Tibial nerve (tissue), 4 donors: ENCODE data around the gene PTGES3.

Experiments
- EP300 ChIP-seq, 2 donors: sonication (generic); formaldehyde crosslinking; IDR thresholded peaks; one replicate each; pipeline ENCODE4 v1.6.1; 2017; ENCODE audit warnings: antibody characterized with exemption in 2 of 2, mild to moderate bottlenecking in 1 of 2
- TF ChIP-seq, protein P1 (sequence below), 5 experiments: fragments of 200-600 bp in 3 of 5; fragments of 450-650 bp in 2 of 5; sonication (generic) in 3 of 5; IDR thresholded peaks; one replicate each; pipeline ENCODE4 v1.5.1; 2016 to 2019; ENCODE audit warnings: antibody characterized with exemption in 5 of 5, mild to moderate bottlenecking in 3 of 5, moderate library complexity in 2 of 5

DNA sequence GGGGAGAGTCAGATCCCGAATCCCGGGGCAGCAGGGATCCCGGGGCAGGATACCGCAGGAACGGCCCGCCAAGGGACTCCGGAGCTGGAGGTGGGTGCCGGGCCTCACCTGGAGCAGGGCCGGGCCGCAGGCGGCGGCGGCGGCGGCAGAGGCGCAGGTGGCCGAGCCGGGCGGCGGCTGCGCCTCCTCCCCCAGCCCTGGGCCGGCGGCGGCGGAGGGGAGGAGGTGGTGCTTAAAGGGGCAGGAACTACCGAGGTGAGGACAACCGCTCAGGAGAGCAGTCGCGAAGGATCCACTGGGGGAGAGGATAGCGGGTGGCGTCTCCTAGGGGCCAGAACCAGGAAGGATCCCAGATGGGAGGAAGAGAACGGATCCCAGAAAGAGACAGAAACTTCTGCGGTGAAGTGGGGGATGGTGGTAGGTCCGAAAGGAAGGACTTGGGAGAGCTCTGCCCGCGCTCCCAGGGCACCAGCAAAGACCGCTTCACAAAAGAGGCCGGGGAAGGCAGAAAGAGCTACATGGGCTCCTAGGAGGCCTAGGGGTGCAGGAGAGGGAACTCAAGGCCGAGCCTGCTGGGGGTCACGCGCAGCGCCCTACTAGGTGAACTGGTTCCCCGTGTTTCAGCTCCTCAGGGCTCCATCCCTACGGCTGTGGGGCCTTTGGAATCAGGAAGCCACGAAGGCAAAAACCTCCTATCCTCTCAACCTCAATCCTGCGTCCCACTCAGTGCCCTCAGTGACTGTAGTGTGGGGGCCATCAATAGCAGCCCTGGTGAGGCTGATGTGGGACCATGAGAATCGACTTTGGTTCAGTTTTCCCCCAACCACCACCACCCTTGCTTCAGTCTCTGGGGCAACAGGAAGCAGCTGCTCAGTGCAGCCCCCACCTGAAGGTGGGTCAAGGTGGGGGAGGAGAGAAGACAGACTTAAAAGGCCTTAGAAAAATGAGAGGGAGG, 53.0 kb downstream of the PTGES3 start:
- TF ChIP-seq, protein P1, sequence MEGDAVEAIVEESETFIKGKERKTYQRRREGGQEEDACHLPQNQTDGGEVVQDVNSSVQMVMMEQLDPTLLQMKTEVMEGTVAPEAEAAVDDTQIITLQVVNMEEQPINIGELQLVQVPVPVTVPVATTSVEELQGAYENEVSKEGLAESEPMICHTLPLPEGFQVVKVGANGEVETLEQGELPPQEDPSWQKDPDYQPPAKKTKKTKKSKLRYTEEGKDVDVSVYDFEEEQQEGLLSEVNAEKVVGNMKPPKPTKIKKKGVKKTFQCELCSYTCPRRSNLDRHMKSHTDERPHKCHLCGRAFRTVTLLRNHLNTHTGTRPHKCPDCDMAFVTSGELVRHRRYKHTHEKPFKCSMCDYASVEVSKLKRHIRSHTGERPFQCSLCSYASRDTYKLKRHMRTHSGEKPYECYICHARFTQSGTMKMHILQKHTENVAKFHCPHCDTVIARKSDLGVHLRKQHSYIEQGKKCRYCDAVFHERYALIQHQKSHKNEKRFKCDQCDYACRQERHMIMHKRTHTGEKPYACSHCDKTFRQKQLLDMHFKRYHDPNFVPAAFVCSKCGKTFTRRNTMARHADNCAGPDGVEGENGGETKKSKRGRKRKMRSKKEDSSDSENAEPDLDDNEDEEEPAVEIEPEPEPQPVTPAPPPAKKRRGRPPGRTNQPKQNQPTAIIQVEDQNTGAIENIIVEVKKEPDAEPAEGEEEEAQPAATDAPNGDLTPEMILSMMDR (IDR thresholded peaks at IDR 0.05): peak; percentile 21 to 65 (median 42)
- TF ChIP-seq EP300 (IDR thresholded peaks at IDR 0.05): peak in 1 of 2 donors; percentile 71
